SK-N-MC (cell line): ENCODE results near the gene LCOR.

Experiments used
- EZH2 ChIP-seq: fragments of 200-600 bp; sonication (generic); IDR thresholded peaks from one replicate; pipeline ENCODE4 v1.6.1; 2017; ENCODE audit warnings: antibody characterized with exemption
- FOXP2 ChIP-seq: optimal IDR thresholded peaks from 2 replicates; pipeline ENCODE3; 2011; ENCODE audit warnings: mild to moderate bottlenecking, moderate library complexity; ENCODE audit not compliant: insufficient read depth; ENCODE audit errors: extremely low read length, control extremely low read depth
- POLR2AphosphoS5 ChIP-seq: IDR thresholded peaks from 2 replicates; pipeline ENCODE4 v1.6.1; 2012; ENCODE audit warnings: mild to moderate bottlenecking, low read depth, low read length, borderline replicate concordance

DNA sequence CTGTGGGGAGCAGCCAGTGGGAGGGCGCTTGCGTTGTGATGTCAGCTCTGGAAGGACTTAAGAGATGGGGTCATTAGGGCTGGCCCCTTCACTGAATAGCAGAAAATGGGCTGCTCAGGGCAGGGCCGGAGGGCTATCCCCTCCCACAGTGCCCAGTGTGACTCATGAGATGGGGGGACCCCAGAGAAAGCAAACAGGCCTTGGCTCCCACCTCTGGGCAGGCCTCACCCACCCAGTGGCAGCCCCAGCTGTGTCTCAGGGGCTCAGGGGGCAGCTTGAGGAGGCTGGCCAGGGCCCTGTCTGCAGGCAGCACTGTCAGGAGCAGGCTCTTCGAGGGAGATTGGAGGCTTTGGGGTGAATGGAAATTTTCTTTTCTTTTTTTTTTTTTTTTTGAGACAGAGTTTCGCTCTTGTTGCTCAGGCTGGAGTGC lies 185.4 kb downstream of the LCOR start:
- TF ChIP-seq EZH2: no peak
- TF ChIP-seq POLR2AphosphoS5: no peak
- TF ChIP-seq FOXP2: no peak
